ENCODE results near the gene PRSS50.

PRSS50 gene

GRCh38 chr3:46750555-46751038, 32.9 kb upstream of the PRSS50 start:
- no peak for ATAC-seq (ENCODE audit: insufficient read depth, low read depth)
- no peak overlapping the region for H2AFZ ChIP-seq (ENCODE audit: low read depth, low read length)
- no peak overlapping the region for H3K9ac ChIP-seq (ENCODE audit: low read depth, low read length)
- no peaks in the 10 kb centered on the region for H3K79me2 ChIP-seq (ENCODE audit: insufficient read depth, low read length)
- H3K4me2 ChIP-seq (ENCODE audit: insufficient read depth, low read length) = no peak overlapping the region
- DNase-seq = no peak
- no peak overlapping the region for H3K4me3 ChIP-seq (ENCODE audit: low read depth in 1 of 2, low read length in 2 of 2)
- no peak for TF ChIP-seq EZH2 (IDR thresholded peaks at IDR 0.05; ENCODE audit: borderline replicate concordance, low read depth, low read length, severe bottlenecking)
- TF ChIP-seq, protein P1, sequence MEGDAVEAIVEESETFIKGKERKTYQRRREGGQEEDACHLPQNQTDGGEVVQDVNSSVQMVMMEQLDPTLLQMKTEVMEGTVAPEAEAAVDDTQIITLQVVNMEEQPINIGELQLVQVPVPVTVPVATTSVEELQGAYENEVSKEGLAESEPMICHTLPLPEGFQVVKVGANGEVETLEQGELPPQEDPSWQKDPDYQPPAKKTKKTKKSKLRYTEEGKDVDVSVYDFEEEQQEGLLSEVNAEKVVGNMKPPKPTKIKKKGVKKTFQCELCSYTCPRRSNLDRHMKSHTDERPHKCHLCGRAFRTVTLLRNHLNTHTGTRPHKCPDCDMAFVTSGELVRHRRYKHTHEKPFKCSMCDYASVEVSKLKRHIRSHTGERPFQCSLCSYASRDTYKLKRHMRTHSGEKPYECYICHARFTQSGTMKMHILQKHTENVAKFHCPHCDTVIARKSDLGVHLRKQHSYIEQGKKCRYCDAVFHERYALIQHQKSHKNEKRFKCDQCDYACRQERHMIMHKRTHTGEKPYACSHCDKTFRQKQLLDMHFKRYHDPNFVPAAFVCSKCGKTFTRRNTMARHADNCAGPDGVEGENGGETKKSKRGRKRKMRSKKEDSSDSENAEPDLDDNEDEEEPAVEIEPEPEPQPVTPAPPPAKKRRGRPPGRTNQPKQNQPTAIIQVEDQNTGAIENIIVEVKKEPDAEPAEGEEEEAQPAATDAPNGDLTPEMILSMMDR (IDR thresholded peaks at IDR 0.05; ENCODE audit: borderline replicate concordance, extremely low read depth, low read length, poor library complexity, severe bottlenecking) = no peak
- H3K9me3 ChIP-seq (ENCODE audit: insufficient read depth, low read length, severe bottlenecking) = no peaks in the 10 kb centered on the region
- H3K4me1 ChIP-seq (ENCODE audit: insufficient read depth, low read length) = no peaks in the 10 kb centered on the region
- no peaks in the 10 kb centered on the region for H3K36me3 ChIP-seq (ENCODE audit: insufficient read depth, low read length)
- no peaks in the 10 kb centered on the region for H4K20me1 ChIP-seq (ENCODE audit: insufficient read depth, low read length)
- H3K27ac ChIP-seq (ENCODE audit: low read length) = no peak overlapping the region
- no peaks in the 10 kb centered on the region for H3K27me3 ChIP-seq (ENCODE audit: insufficient read depth, low read length, poor library complexity)

- Histone ChIP-seq H4K20me1 (ENCODE audit: insufficient read depth, low read length) (no peaks in the 10 kb centered on the region), H3K4me1 (ENCODE audit: insufficient read depth, low read length) (no peaks in the 10 kb centered on the region), H3K4me3 (ENCODE audit: low read depth in 1 of 2, low read length in 2 of 2) (no peak overlapping the region), H3K36me3 (ENCODE audit: insufficient read depth, low read length) (no peaks in the 10 kb centered on the region), H3K4me2 (ENCODE audit: insufficient read depth, low read length) (no peak overlapping the region), H3K79me2 (ENCODE audit: insufficient read depth, low read length) (no peaks in the 10 kb centered on the region), H2AFZ (ENCODE audit: low read depth, low read length) (no peak overlapping the region), H3K9me3 (ENCODE audit: insufficient read depth, low read length, severe bottlenecking) (no peaks in the 10 kb centered on the region), H3K9ac (ENCODE audit: low read depth, low read length) (no peak overlapping the region), H3K27ac (ENCODE audit: low read length) (no peak overlapping the region), H3K27me3 (ENCODE audit: insufficient read depth, low read length, poor library complexity) (no peaks in the 10 kb centered on the region)
- ATAC-seq (ENCODE audit: insufficient read depth, low read depth) (no peak), DNase-seq (no peak)
- TF ChIP-seq, protein P1 (IDR thresholded peaks at IDR 0.05; ENCODE audit: borderline replicate concordance, extremely low read depth, low read length, poor library complexity, severe bottlenecking) = no peak
- TF ChIP-seq EZH2 (IDR thresholded peaks at IDR 0.05; ENCODE audit: borderline replicate concordance, low read depth, low read length, severe bottlenecking) = no peak
These were observed 31.5 kb upstream of the PRSS50 start for GRCh38 chr3:46749129-46749528.

DNA sequence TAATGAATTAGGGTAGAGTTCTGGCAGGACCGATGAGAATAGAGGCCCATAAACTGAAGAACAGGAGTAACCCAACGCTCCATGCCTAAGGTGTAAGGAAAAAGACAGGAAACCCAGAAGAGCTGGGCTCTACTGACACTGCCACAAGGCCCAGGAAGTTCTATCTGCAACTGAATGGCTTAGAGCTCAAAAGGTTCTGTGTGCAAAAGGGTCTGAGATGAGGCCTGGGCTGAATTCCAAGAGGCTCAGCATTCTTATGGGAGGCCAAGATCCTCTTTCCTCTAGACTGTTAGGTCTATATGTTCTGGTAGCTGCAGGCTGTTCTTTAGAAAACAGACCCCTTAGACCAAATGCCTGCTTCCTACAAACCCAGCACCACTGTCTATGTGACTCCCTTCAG, 30.5 kb upstream of the PRSS50 start:
- Histone ChIP-seq H3K9me3 (ENCODE audit: insufficient read depth, low read length, severe bottlenecking) (no peaks in the 10 kb centered on the region), H3K4me1 (ENCODE audit: insufficient read depth, low read length) (no peaks in the 10 kb centered on the region), H3K4me3 (ENCODE audit: low read depth in 1 of 2, low read length in 2 of 2) (no peak overlapping the region), H3K27ac (ENCODE audit: low read length) (no peak overlapping the region), H3K27me3 (ENCODE audit: insufficient read depth, low read length, poor library complexity) (no peaks in the 10 kb centered on the region), H3K4me2 (ENCODE audit: insufficient read depth, low read length) (no peak overlapping the region), H2AFZ (ENCODE audit: low read depth, low read length) (no peak overlapping the region), H3K79me2 (ENCODE audit: insufficient read depth, low read length) (no peaks in the 10 kb centered on the region), H4K20me1 (ENCODE audit: insufficient read depth, low read length) (no peaks in the 10 kb centered on the region), H3K36me3 (ENCODE audit: insufficient read depth, low read length) (no peaks in the 10 kb centered on the region), H3K9ac (ENCODE audit: low read depth, low read length) (no peak overlapping the region)
- ATAC-seq (ENCODE audit: insufficient read depth, low read depth) = no peak
- no peak for DNase-seq
- TF ChIP-seq, protein P1 (IDR thresholded peaks at IDR 0.05; ENCODE audit: borderline replicate concordance, extremely low read depth, low read length, poor library complexity, severe bottlenecking) = no peak
- TF ChIP-seq EZH2 (IDR thresholded peaks at IDR 0.05; ENCODE audit: borderline replicate concordance, low read depth, low read length, severe bottlenecking) = no peak

- Histone ChIP-seq H3K4me3 (ENCODE audit: low read depth in 1 of 2, low read length in 2 of 2) (no peak overlapping the region), H4K20me1 (ENCODE audit: insufficient read depth, low read length) (no peaks in the 10 kb centered on the region), H2AFZ (ENCODE audit: low read depth, low read length) (no peak overlapping the region), H3K27ac (ENCODE audit: low read length) (no peak overlapping the region), H3K4me2 (ENCODE audit: insufficient read depth, low read length) (no peak overlapping the region), H3K36me3 (ENCODE audit: insufficient read depth, low read length) (no peaks in the 10 kb centered on the region), H3K9ac (ENCODE audit: low read depth, low read length) (no peak overlapping the region), H3K79me2 (ENCODE audit: insufficient read depth, low read length) (no peaks in the 10 kb centered on the region), H3K4me1 (ENCODE audit: insufficient read depth, low read length) (no peaks in the 10 kb centered on the region), H3K27me3 (ENCODE audit: insufficient read depth, low read length, poor library complexity) (no peaks in the 10 kb centered on the region), H3K9me3 (ENCODE audit: insufficient read depth, low read length, severe bottlenecking) (no peaks in the 10 kb centered on the region)
- ATAC-seq (ENCODE audit: insufficient read depth, low read depth) (no peak), DNase-seq (no peak)
- TF ChIP-seq EZH2 (IDR thresholded peaks at IDR 0.05; ENCODE audit: borderline replicate concordance, low read depth, low read length, severe bottlenecking) = no peak
- TF ChIP-seq, protein P1 (IDR thresholded peaks at IDR 0.05; ENCODE audit: borderline replicate concordance, extremely low read depth, low read length, poor library complexity, severe bottlenecking) = no peak
These were observed 29.0 kb upstream of the PRSS50 start for GRCh38 chr3:46746711-46747110.
